Liver (tissue), 9 donors: ENCODE measurements around the gene HSDL2. TPM values are rescaled to one million over a fixed set of nuclear protein-coding genes. Genes with fewer than 3 reads are reported as not detected.

ENCODE experiments used
- DNase-seq: peaks from one replicate; pipeline ENCODE4 v3.0.0-alpha.2; 2017; ENCODE audit warnings: low spot score
- H3K27ac ChIP-seq, 2 donors: one replicate each; pipeline ENCODE4 v1.7.0; 2013; ENCODE audit warnings: inconsistent platforms in 2 of 2, low read length in 2 of 2, control low read depth in 1 of 2, low read depth in 1 of 2, mild to moderate bottlenecking in 1 of 2
- H3K27me3 ChIP-seq, 4 donors: one replicate each; pipeline versions ENCODE4 v1.6.1 to v1.7.0; 2013; ENCODE audit warnings: low read length in 3 of 4, inconsistent platforms in 1 of 4, mild to moderate bottlenecking in 1 of 4, moderate library complexity in 1 of 4; ENCODE audit not compliant: control insufficient read depth in 4 of 4, insufficient read depth in 4 of 4
- H3K36me3 ChIP-seq, 4 donors: one replicate each; pipeline versions ENCODE4 v1.6.1 to v1.7.0; 2013; ENCODE audit warnings: low read length in 3 of 4, mild to moderate bottlenecking in 3 of 4, low read depth in 1 of 4, moderate library complexity in 1 of 4; ENCODE audit not compliant: control insufficient read depth in 4 of 4, insufficient read depth in 3 of 4
- H3K4me1 ChIP-seq, 4 donors: one replicate each; pipeline versions ENCODE4 v1.6.1 to v1.7.0; 2013; ENCODE audit warnings: low read length in 3 of 4, mild to moderate bottlenecking in 3 of 4, moderate library complexity in 1 of 4; ENCODE audit not compliant: control insufficient read depth in 4 of 4, insufficient read depth in 4 of 4
- H3K4me3 ChIP-seq, 3 donors: one replicate each; pipeline versions ENCODE4 v1.6.1 to v1.7.0; 2013; ENCODE audit warnings: low read length in 3 of 3, control low read depth in 1 of 3, low read depth in 1 of 3, mild to moderate bottlenecking in 1 of 3
- H3K9ac ChIP-seq, 2 donors: one replicate each; pipeline ENCODE4 v1.7.0; 2013; ENCODE audit warnings: low read length in 2 of 2, mild to moderate bottlenecking in 2 of 2, moderate library complexity in 2 of 2, control low read depth in 1 of 2, low read depth in 1 of 2
- H3K9me3 ChIP-seq, 4 donors: one replicate each; pipeline versions ENCODE4 v1.6.1 to v1.7.0; 2013; ENCODE audit warnings: low read length in 3 of 4; ENCODE audit not compliant: control insufficient read depth in 4 of 4
- EGR1 ChIP-seq, 2 donors: IDR thresholded peaks; 2 replicates each; pipeline ENCODE4 v1.6.1; 2016 to 2018; ENCODE audit warnings: antibody characterized with exemption in 2 of 2, low read depth in 2 of 2
- FOXA1 ChIP-seq: IDR thresholded peaks from 2 replicates; pipeline ENCODE4 v1.6.1; 2016; ENCODE audit warnings: antibody characterized with exemption
- FOXA2 ChIP-seq: IDR thresholded peaks from 2 replicates; pipeline ENCODE4 v1.6.1; 2016; ENCODE audit warnings: antibody characterized with exemption
- GABPA ChIP-seq, 2 donors: IDR thresholded peaks in 1 of 2; conservative IDR thresholded peaks in 1 of 2; 2 replicates each; pipeline ENCODE4 v1.6.1; 2016; ENCODE audit warnings: antibody characterized with exemption in 2 of 2, mild to moderate bottlenecking in 1 of 2, moderate library complexity in 1 of 2
- HNF4A ChIP-seq, 2 donors: conservative IDR thresholded peaks; 2 replicates each; pipeline ENCODE4 v1.6.1; 2016; ENCODE audit warnings: antibody characterized with exemption in 2 of 2, mild to moderate bottlenecking in 2 of 2
- HNF4G ChIP-seq: IDR thresholded peaks from 2 replicates; pipeline ENCODE4 v1.6.1; 2016; ENCODE audit warnings: antibody characterized with exemption
- JUND ChIP-seq, 2 donors: IDR thresholded peaks; 2 replicates each; pipeline ENCODE4 v1.6.1; 2016; ENCODE audit warnings: antibody characterized with exemption in 2 of 2
- NR2F2 ChIP-seq: IDR thresholded peaks from 2 replicates; pipeline ENCODE4 v1.6.1; 2016; ENCODE audit warnings: antibody characterized with exemption
- RAD21 ChIP-seq, 2 donors: IDR thresholded peaks; 2 replicates each; pipeline ENCODE4 v1.6.1; 2016; ENCODE audit warnings: antibody characterized with exemption in 2 of 2, mild to moderate bottlenecking in 2 of 2
- RXRA ChIP-seq, 2 donors: IDR thresholded peaks; 2 replicates each; pipeline ENCODE4 v1.6.1; 2017 to 2018; ENCODE audit warnings: antibody characterized with exemption in 2 of 2, mild to moderate bottlenecking in 1 of 2
- SP1 ChIP-seq: IDR thresholded peaks from 2 replicates; pipeline ENCODE4 v1.6.1; 2018; ENCODE audit warnings: antibody characterized with exemption, mild to moderate bottlenecking
- TAF1 ChIP-seq: conservative IDR thresholded peaks from 2 replicates; pipeline ENCODE4 v1.6.1; 2016; ENCODE audit warnings: antibody characterized with exemption, mild to moderate bottlenecking
- YY1 ChIP-seq: IDR thresholded peaks from 2 replicates; pipeline ENCODE4 v1.6.1; 2016; ENCODE audit warnings: antibody characterized with exemption, mild to moderate bottlenecking
- WGBS: extraction: QIAGEN DNeasy Blood & Tissue Kit; methylation state at CpG from one replicate; pipeline ENCODE4 v1.1.7; 2013; 5-methylcytosine and 5-hydroxymethylcytosine counted together
- polyA plus RNA-seq, 2 donors: library from polyadenylated mRNA; stranded (reverse) in 1 of 2; unstranded in 1 of 2; fragments of 200-250 nt in 1 of 2; fragments of >200 nt in 1 of 2; fragmentation: Nextera tagmentation in 1 of 2; extraction: Ambion mirVana in 1 of 2; gene quantifications; one replicate each; pipeline versions ENCODE4 v1.2.1 to v1.2.3, GENCODE V29; 2013 to 2015
- total RNA-seq, 2 donors: library from RNA; depleted of rRNA; stranded (reverse); fragments of >200 nt; gene quantifications; one replicate each; pipeline ENCODE4 v1.2.3, GENCODE V29; 2014
- TF ChIP-seq, protein P1 (sequence below): fragments of 150-350 bp; IDR thresholded peaks from 2 replicates; pipeline ENCODE4 v1.5.1; 2017; ENCODE audit warnings: improper control_type of control experiment, low read depth, low read length; ENCODE audit not compliant: missing input control
- TF ChIP-seq, protein P2 (sequence below): IDR thresholded peaks from 2 replicates; pipeline ENCODE4 v1.6.1; 2016; ENCODE audit warnings: antibody characterized with exemption
- TF ChIP-seq, protein P3 (sequence below): IDR thresholded peaks from 2 replicates; pipeline ENCODE4 v1.6.1; 2016; ENCODE audit warnings: antibody characterized with exemption
- TF ChIP-seq, protein P4 (sequence below): IDR thresholded peaks from 2 replicates; pipeline ENCODE4 v1.6.1; 2016; ENCODE audit warnings: antibody characterized with exemption
- TF ChIP-seq, protein P5 (sequence below): IDR thresholded peaks from 2 replicates; pipeline ENCODE4 v1.6.1; 2016; ENCODE audit warnings: antibody characterized with exemption, mild to moderate bottlenecking
- donor health status: healthy.
- donor health status: healthy.
- donor health status: healthy.
- donor health status: healthy.
- donor health status: healthy.

HSDL2 gene
- total and polyA plus RNA-seq, 4 donors = 26.1 to 135 (median 79.6) TPM

DNA sequence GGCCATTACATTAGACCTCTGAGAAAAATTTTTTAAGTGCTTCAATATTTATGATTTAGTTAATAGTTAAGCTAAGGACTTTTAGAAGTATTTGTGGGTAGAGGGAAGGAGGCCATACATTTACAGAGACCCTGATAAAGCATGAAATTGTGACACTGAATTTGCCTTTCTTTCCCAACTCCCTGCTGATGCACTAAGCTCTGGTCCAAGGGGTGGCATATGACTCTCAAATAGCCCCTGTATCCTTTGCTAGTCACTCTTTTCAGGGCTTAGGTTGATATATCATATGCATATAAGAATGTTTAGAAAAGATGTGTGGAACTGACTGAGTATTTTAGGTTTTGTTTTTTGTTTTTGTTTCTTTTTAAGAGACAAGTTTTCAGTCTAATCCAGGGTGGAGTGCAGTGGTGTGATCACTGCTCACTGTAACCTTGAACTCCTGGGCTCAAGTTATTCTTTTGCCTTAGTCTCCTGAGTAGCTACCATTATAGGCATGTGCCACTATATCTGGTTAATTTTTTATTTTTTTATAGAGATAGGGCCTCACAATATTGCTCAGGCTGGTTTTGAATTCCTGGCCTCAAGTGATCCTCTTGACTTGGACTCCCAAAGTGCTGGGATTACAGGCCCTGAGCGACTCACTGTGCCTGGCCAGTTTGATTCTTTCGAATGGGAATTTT is 127.2 kb downstream of the HSDL2 start:
- no peaks in the 10 kb centered on the region for H3K9me3 ChIP-seq
- over 99% methylated on average over 2 of the region's 2 CpGs for WGBS
- H3K27me3 ChIP-seq = no peaks in the 10 kb centered on the region
- no peak for TF ChIP-seq TAF1
- TF ChIP-seq SP1 = no peak
- no peak for TF ChIP-seq HNF4A (conservative IDR thresholded peaks at IDR 0.05)
- TF ChIP-seq, protein P1, sequence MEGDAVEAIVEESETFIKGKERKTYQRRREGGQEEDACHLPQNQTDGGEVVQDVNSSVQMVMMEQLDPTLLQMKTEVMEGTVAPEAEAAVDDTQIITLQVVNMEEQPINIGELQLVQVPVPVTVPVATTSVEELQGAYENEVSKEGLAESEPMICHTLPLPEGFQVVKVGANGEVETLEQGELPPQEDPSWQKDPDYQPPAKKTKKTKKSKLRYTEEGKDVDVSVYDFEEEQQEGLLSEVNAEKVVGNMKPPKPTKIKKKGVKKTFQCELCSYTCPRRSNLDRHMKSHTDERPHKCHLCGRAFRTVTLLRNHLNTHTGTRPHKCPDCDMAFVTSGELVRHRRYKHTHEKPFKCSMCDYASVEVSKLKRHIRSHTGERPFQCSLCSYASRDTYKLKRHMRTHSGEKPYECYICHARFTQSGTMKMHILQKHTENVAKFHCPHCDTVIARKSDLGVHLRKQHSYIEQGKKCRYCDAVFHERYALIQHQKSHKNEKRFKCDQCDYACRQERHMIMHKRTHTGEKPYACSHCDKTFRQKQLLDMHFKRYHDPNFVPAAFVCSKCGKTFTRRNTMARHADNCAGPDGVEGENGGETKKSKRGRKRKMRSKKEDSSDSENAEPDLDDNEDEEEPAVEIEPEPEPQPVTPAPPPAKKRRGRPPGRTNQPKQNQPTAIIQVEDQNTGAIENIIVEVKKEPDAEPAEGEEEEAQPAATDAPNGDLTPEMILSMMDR = no peak
- TF ChIP-seq RXRA (IDR thresholded peaks at IDR 0.05) = no peak
- TF ChIP-seq RAD21 (IDR thresholded peaks at IDR 0.05) = no peak
- TF ChIP-seq, protein P2, sequence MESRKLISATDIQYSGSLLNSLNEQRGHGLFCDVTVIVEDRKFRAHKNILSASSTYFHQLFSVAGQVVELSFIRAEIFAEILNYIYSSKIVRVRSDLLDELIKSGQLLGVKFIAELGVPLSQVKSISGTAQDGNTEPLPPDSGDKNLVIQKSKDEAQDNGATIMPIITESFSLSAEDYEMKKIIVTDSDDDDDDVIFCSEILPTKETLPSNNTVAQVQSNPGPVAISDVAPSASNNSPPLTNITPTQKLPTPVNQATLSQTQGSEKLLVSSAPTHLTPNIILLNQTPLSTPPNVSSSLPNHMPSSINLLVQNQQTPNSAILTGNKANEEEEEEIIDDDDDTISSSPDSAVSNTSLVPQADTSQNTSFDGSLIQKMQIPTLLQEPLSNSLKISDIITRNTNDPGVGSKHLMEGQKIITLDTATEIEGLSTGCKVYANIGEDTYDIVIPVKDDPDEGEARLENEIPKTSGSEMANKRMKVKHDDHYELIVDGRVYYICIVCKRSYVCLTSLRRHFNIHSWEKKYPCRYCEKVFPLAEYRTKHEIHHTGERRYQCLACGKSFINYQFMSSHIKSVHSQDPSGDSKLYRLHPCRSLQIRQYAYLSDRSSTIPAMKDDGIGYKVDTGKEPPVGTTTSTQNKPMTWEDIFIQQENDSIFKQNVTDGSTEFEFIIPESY = no peak
- TF ChIP-seq, protein P3, sequence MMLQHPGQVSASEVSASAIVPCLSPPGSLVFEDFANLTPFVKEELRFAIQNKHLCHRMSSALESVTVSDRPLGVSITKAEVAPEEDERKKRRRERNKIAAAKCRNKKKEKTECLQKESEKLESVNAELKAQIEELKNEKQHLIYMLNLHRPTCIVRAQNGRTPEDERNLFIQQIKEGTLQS = no peak
- no peak for TF ChIP-seq EGR1 (IDR thresholded peaks at IDR 0.05; ENCODE audit: low read depth in 2 of 2)
- TF ChIP-seq, protein P4, sequence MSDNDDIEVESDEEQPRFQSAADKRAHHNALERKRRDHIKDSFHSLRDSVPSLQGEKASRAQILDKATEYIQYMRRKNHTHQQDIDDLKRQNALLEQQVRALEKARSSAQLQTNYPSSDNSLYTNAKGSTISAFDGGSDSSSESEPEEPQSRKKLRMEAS = no peak
- no peak for TF ChIP-seq NR2F2
- TF ChIP-seq FOXA1 = no peak
- no peak for TF ChIP-seq JUND (IDR thresholded peaks at IDR 0.05)
- no peak for TF ChIP-seq YY1
- no peak for TF ChIP-seq GABPA (IDR thresholded peaks at IDR 0.05 in 1 of 2, conservative IDR thresholded peaks at IDR 0.05 in 1 of 2)
- TF ChIP-seq HNF4G = no peak
- TF ChIP-seq, protein P5, sequence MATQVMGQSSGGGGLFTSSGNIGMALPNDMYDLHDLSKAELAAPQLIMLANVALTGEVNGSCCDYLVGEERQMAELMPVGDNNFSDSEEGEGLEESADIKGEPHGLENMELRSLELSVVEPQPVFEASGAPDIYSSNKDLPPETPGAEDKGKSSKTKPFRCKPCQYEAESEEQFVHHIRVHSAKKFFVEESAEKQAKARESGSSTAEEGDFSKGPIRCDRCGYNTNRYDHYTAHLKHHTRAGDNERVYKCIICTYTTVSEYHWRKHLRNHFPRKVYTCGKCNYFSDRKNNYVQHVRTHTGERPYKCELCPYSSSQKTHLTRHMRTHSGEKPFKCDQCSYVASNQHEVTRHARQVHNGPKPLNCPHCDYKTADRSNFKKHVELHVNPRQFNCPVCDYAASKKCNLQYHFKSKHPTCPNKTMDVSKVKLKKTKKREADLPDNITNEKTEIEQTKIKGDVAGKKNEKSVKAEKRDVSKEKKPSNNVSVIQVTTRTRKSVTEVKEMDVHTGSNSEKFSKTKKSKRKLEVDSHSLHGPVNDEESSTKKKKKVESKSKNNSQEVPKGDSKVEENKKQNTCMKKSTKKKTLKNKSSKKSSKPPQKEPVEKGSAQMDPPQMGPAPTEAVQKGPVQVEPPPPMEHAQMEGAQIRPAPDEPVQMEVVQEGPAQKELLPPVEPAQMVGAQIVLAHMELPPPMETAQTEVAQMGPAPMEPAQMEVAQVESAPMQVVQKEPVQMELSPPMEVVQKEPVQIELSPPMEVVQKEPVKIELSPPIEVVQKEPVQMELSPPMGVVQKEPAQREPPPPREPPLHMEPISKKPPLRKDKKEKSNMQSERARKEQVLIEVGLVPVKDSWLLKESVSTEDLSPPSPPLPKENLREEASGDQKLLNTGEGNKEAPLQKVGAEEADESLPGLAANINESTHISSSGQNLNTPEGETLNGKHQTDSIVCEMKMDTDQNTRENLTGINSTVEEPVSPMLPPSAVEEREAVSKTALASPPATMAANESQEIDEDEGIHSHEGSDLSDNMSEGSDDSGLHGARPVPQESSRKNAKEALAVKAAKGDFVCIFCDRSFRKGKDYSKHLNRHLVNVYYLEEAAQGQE = no peak
- no peak for TF ChIP-seq FOXA2
- H3K36me3 ChIP-seq = no peaks in the 10 kb centered on the region
- DNase-seq = no peak
- peaks cover 3 to 35% (median 15%) of the 10 kb centered on the region in 4 donors for H3K4me1 ChIP-seq
- no peak overlapping the region for H3K27ac ChIP-seq
- H3K9ac ChIP-seq = no peak overlapping the region
- no peak overlapping the region for H3K4me3 ChIP-seq
